ENCODE results near the gene LPP.
"Not testable (repeated sequence)": the region's sequence is repeated elsewhere in the genome, so short reads cannot be mapped to it uniquely, and the experiment has no call there.

The LPP gene

DNA sequence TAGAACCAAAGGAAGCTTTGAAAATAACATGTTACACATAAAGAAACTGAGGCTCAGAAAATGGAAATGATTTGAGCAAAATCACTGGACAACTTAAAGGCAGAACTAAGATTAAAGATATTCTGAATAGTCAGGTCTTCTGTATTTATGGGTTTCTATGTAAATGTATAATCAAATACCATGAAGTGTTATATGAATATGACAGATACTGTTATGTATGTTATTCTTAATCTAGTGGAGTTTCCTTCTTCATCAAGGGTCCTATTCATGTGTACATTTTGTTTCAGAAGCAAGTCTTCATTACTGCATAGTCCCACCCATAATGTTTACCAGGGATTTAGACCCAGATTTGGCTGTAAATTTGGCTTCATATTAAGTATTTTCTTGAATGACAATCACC is 547.0 kb downstream of the LPP start:
- no peak for TF ChIP-seq EZH2 (optimal IDR thresholded peaks at IDR 0.05; ENCODE audit: low read depth, low read length)
- TF ChIP-seq CTCF (IDR thresholded peaks at IDR 0.05; ENCODE audit: low read length): no peak
- TF ChIP-seq EZH2phosphoT487 (IDR thresholded peaks at IDR 0.05; ENCODE audit: low read length): no peak
- no peak for DNase-seq
- Histone ChIP-seq H3K79me2 (ENCODE audit: low read length) (no peaks in the 10 kb centered on the region), H3K36me3 (replicated peaks; ENCODE audit: insufficient read depth, low read length) (no peaks in the 10 kb centered on the region), H3K9me2 (replicated peaks; ENCODE audit: insufficient read depth, low read length) (no peaks in the 10 kb centered on the region), H3K9ac (ENCODE audit: low read length) (no peak overlapping the region), H4K20me1 (ENCODE audit: insufficient read depth, low read length) (no peaks in the 10 kb centered on the region), H3K4me2 (ENCODE audit: low read depth, low read length) (no peak overlapping the region), H3F3A (ENCODE audit: insufficient read depth, low read length) (no peaks in the 10 kb centered on the region), H3K4me3 (ENCODE audit: low read length) (no peak overlapping the region), H3K27ac (ENCODE audit: low read length) (no peak overlapping the region), H3K4me1 (ENCODE audit: low read length) (no peaks in the 10 kb centered on the region), H3K9me3 (replicated peaks; ENCODE audit: insufficient read depth, low read length) (no peaks in the 10 kb centered on the region), H3K27me3 (replicated peaks; ENCODE audit: insufficient read depth, low read length) (no peaks in the 10 kb centered on the region), H2AFZ (ENCODE audit: low read length) (no peak overlapping the region)

GRCh38 chr3:188701485-188701969 is 547.6 kb downstream of the LPP start:
- Histone ChIP-seq H3K27me3 (replicated peaks; ENCODE audit: insufficient read depth, low read length) (no peaks in the 10 kb centered on the region), H3K9me3 (replicated peaks; ENCODE audit: insufficient read depth, low read length) (no peaks in the 10 kb centered on the region), H3K79me2 (ENCODE audit: low read length) (no peaks in the 10 kb centered on the region), H2AFZ (ENCODE audit: low read length) (no peak overlapping the region), H3K4me1 (ENCODE audit: low read length) (no peaks in the 10 kb centered on the region), H4K20me1 (ENCODE audit: insufficient read depth, low read length) (no peaks in the 10 kb centered on the region), H3K9ac (ENCODE audit: low read length) (no peak overlapping the region), H3K36me3 (replicated peaks; ENCODE audit: insufficient read depth, low read length) (no peaks in the 10 kb centered on the region), H3K9me2 (replicated peaks; ENCODE audit: insufficient read depth, low read length) (no peaks in the 10 kb centered on the region), H3F3A (ENCODE audit: insufficient read depth, low read length) (no peaks in the 10 kb centered on the region), H3K27ac (ENCODE audit: low read length) (no peak overlapping the region), H3K4me3 (ENCODE audit: low read length) (no peak overlapping the region), H3K4me2 (ENCODE audit: low read depth, low read length) (no peak overlapping the region)
- DNase-seq: no peak
- no peak for TF ChIP-seq EZH2 (optimal IDR thresholded peaks at IDR 0.05; ENCODE audit: low read depth, low read length)
- no peak for TF ChIP-seq CTCF (IDR thresholded peaks at IDR 0.05; ENCODE audit: low read length)
- no peak for TF ChIP-seq EZH2phosphoT487 (IDR thresholded peaks at IDR 0.05; ENCODE audit: low read length)

- not testable (repeated sequence) for H3K9me3 ChIP-seq (replicated peaks; ENCODE audit: insufficient read depth, low read length); H3K4me3 ChIP-seq (ENCODE audit: low read length); H4K20me1 ChIP-seq (ENCODE audit: insufficient read depth, low read length); H3K9ac ChIP-seq (ENCODE audit: low read length); H3K9me2 ChIP-seq (replicated peaks; ENCODE audit: insufficient read depth, low read length); H3K27me3 ChIP-seq (replicated peaks; ENCODE audit: insufficient read depth, low read length); H3K27ac ChIP-seq (ENCODE audit: low read length); DNase-seq; H3F3A ChIP-seq (ENCODE audit: insufficient read depth, low read length); H2AFZ ChIP-seq (ENCODE audit: low read length); H3K36me3 ChIP-seq (replicated peaks; ENCODE audit: insufficient read depth, low read length); H3K4me2 ChIP-seq (ENCODE audit: low read depth, low read length); H3K79me2 ChIP-seq (ENCODE audit: low read length); H3K4me1 ChIP-seq (ENCODE audit: low read length)
These were observed 548.1 kb downstream of the LPP start for GRCh38 chr3:188702028-188702427.

GRCh38 chr3:188706176-188706575 is 552.2 kb downstream of the LPP start:
- Histone ChIP-seq H3K79me2 (ENCODE audit: low read length) (no peaks in the 10 kb centered on the region), H3K9ac (ENCODE audit: low read length) (no peak overlapping the region), H3K9me2 (replicated peaks; ENCODE audit: insufficient read depth, low read length) (no peaks in the 10 kb centered on the region), H3K27ac (ENCODE audit: low read length) (no peak overlapping the region), H3K4me3 (ENCODE audit: low read length) (no peak overlapping the region), H3K36me3 (replicated peaks; ENCODE audit: insufficient read depth, low read length) (no peaks in the 10 kb centered on the region), H2AFZ (ENCODE audit: low read length) (no peak overlapping the region), H3K9me3 (replicated peaks; ENCODE audit: insufficient read depth, low read length) (no peaks in the 10 kb centered on the region), H3K4me2 (ENCODE audit: low read depth, low read length) (no peak overlapping the region), H3K27me3 (replicated peaks; ENCODE audit: insufficient read depth, low read length) (no peaks in the 10 kb centered on the region), H3K4me1 (ENCODE audit: low read length) (no peaks in the 10 kb centered on the region), H4K20me1 (ENCODE audit: insufficient read depth, low read length) (no peaks in the 10 kb centered on the region), H3F3A (ENCODE audit: insufficient read depth, low read length) (no peaks in the 10 kb centered on the region)
- TF ChIP-seq EZH2 (optimal IDR thresholded peaks at IDR 0.05; ENCODE audit: low read depth, low read length): no peak
- no peak for TF ChIP-seq CTCF (IDR thresholded peaks at IDR 0.05; ENCODE audit: low read length)
- TF ChIP-seq EZH2phosphoT487 (IDR thresholded peaks at IDR 0.05; ENCODE audit: low read length): no peak
- no peak for DNase-seq

Data from MM.1S (cell line).